ENCODE results near the gene KAZN. TPM values are rescaled to one million over a fixed set of nuclear protein-coding genes. Genes with fewer than 3 reads are reported as not detected.

KAZN gene
- polyA plus RNA-seq, 2 of the 4 experiments (the other 2 are of a cell fraction), result 1.3 to 1.9 TPM

DNA sequence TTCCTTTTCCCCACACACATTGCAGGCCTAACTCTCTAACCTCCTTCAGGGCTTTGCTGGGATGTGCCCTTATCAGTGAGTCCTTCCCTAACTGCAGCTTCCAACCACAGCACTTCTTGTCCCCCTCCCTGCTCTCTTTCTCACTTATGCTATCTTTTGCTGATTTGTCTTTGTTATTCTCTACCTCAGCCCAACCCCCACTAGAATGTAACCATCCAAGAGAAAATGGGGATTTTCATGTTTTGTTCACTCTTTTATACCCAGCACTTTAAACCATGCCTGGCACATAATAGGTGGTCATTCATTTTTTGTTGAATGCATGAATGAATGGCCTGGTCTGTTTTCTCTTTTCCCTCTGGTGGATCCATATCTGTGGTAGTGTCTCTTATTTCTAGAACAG, 243.5 kb downstream of the KAZN start:
- no peak overlapping the region for H3K27ac ChIP-seq
- H3K9me3 ChIP-seq, result peaks cover 13% of the 10 kb centered on the region; the same call in 1 of the 3 replicates
- no peak for ATAC-seq
- ChIA-PET POLR2A (no interaction called here), CTCF (no interaction called here)
- FAIRE-seq, result no peak
- H3K4me3 ChIP-seq, result no peak overlapping the region
- TF ChIP-seq ESRRA (IDR thresholded peaks at IDR 0.05; ENCODE audit: borderline replicate concordance, low read length), result no peak
- no peak for TF ChIP-seq NPAS2 (CRISPR knock-in tag; IDR thresholded peaks at IDR 0.05; ENCODE audit: borderline replicate concordance)
- TF ChIP-seq TFCP2L1 (CRISPR knock-in tag; IDR thresholded peaks at IDR 0.05), result no peak
- no peak for TF ChIP-seq FOSB (CRISPR knock-in tag; IDR thresholded peaks at IDR 0.05)
- TF ChIP-seq JUNB (IDR thresholded peaks at IDR 0.05), result no peak
- TF ChIP-seq, protein P1, sequence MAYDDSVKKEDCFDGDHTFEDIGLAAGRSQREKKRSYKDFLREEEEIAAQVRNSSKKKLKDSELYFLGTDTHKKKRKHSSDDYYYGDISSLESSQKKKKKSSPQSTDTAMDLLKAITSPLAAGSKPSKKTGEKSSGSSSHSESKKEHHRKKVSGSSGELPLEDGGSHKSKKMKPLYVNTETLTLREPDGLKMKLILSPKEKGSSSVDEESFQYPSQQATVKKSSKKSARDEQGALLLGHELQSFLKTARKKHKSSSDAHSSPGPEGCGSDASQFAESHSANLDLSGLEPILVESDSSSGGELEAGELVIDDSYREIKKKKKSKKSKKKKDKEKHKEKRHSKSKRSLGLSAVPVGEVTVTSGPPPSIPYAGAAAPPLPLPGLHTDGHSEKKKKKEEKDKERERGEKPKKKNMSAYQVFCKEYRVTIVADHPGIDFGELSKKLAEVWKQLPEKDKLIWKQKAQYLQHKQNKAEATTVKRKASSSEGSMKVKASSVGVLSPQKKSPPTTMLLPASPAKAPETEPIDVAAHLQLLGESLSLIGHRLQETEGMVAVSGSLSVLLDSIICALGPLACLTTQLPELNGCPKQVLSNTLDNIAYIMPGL (CRISPR knock-in tag; IDR thresholded peaks at IDR 0.05; ENCODE audit: borderline replicate concordance), result no peak
- TF ChIP-seq ZFP36 (IDR thresholded peaks at IDR 0.05; ENCODE audit: borderline replicate concordance, partially characterized antibody), result no peak
- no peak for TF ChIP-seq MYC (IDR thresholded peaks at IDR 0.05; ENCODE audit: borderline replicate concordance, low read length)
- TF ChIP-seq MAFK (IDR thresholded peaks at IDR 0.05; ENCODE audit: partially characterized antibody), result no peak
- TF ChIP-seq EP300 (IDR thresholded peaks at IDR 0.05), result no peak
- TF ChIP-seq RAD21 (conservative IDR thresholded peaks at IDR 0.05 in 1 of 2, IDR thresholded peaks at IDR 0.05 in 1 of 2), result no peak
- TF ChIP-seq, protein P2, sequence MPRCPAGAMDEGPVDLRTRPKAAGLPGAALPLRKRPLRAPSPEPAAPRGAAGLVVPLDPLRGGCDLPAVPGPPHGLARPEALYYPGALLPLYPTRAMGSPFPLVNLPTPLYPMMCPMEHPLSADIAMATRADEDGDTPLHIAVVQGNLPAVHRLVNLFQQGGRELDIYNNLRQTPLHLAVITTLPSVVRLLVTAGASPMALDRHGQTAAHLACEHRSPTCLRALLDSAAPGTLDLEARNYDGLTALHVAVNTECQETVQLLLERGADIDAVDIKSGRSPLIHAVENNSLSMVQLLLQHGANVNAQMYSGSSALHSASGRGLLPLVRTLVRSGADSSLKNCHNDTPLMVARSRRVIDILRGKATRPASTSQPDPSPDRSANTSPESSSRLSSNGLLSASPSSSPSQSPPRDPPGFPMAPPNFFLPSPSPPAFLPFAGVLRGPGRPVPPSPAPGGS (IDR thresholded peaks at IDR 0.05), result no peak
- no peak for TF ChIP-seq KDM5A (IDR thresholded peaks at IDR 0.05)
- TF ChIP-seq, protein P3, sequence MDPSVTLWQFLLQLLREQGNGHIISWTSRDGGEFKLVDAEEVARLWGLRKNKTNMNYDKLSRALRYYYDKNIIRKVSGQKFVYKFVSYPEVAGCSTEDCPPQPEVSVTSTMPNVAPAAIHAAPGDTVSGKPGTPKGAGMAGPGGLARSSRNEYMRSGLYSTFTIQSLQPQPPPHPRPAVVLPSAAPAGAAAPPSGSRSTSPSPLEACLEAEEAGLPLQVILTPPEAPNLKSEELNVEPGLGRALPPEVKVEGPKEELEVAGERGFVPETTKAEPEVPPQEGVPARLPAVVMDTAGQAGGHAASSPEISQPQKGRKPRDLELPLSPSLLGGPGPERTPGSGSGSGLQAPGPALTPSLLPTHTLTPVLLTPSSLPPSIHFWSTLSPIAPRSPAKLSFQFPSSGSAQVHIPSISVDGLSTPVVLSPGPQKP (IDR thresholded peaks at IDR 0.05; ENCODE audit: low read depth, low read length), result no peak
- no peak for TF ChIP-seq HOXB5 (CRISPR knock-in tag; IDR thresholded peaks at IDR 0.05)
- TF ChIP-seq HEYL (CRISPR knock-in tag; IDR thresholded peaks at IDR 0.05), result no peak
- TF ChIP-seq MAZ (IDR thresholded peaks at IDR 0.05; ENCODE audit: borderline replicate concordance, low read depth, low read length), result no peak
- TF ChIP-seq BHLHE40 (IDR thresholded peaks at IDR 0.05; ENCODE audit: low read depth, low read length), result no peak
- no peak for TF ChIP-seq HOXA7 (CRISPR knock-in tag; IDR thresholded peaks at IDR 0.05)
- H3K4me2 ChIP-seq, result no peak overlapping the region
- no peak for DNase-seq (ENCODE audit: low read depth in 1 of 2, low spot score in 1 of 2)
- no peaks in the 10 kb centered on the region for H3K4me1 ChIP-seq

DNA sequence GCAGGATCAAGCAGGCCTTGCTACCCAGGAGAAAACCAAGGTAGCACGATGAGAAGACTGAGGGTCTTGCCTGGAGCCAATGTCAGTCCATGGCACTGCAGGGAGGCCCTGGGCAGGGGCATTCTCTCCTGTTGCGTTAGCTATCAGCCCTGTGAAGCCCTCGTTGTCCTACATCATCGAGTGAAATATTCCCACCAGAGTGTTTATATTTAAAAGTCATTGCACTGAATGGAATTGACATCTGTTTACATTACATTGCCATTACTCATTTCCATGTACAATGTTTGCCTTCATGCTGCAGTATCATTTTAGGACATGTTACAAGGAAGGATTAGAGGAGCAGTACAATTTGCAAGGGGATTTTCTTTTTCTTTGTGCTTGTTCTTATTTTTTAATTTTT, 243.9 kb downstream of the KAZN start:
- Histone ChIP-seq H3K4me2 (no peak overlapping the region), H3K4me3 (no peak overlapping the region), H3K9me3 (peaks cover 13% of the 10 kb centered on the region; the same call in 1 of the 3 replicates), H3K4me1 (no peaks in the 10 kb centered on the region), H3K27ac (no peak overlapping the region)
- DNase-seq (ENCODE audit: low read depth in 1 of 2, low spot score in 1 of 2) (no peak), FAIRE-seq (no peak), ATAC-seq (no peak)
- TF ChIP-seq ZSCAN20 (CRISPR knock-in tag; IDR thresholded peaks at IDR 0.05) (no peak), MYC (IDR thresholded peaks at IDR 0.05; ENCODE audit: borderline replicate concordance, low read length) (no peak), CEBPB (IDR thresholded peaks at IDR 0.05) (no peak), NR3C1 (IDR thresholded peaks at IDR 0.05) (no peak), FOSB (CRISPR knock-in tag; IDR thresholded peaks at IDR 0.05) (no peak), ZNF302 (CRISPR knock-in tag; IDR thresholded peaks at IDR 0.05) (no peak), NPAS2 (CRISPR knock-in tag; IDR thresholded peaks at IDR 0.05; ENCODE audit: borderline replicate concordance) (no peak), KDM5A (IDR thresholded peaks at IDR 0.05) (no peak), PHF8 (IDR thresholded peaks at IDR 0.05; ENCODE audit: borderline replicate concordance, low read depth) (no peak), RNF2 (IDR thresholded peaks at IDR 0.05; ENCODE audit: borderline replicate concordance, low read depth) (no peak), CHD2 (IDR thresholded peaks at IDR 0.05; ENCODE audit: low read length, partially characterized antibody) (no peak)
- TF ChIP-seq, protein P4, sequence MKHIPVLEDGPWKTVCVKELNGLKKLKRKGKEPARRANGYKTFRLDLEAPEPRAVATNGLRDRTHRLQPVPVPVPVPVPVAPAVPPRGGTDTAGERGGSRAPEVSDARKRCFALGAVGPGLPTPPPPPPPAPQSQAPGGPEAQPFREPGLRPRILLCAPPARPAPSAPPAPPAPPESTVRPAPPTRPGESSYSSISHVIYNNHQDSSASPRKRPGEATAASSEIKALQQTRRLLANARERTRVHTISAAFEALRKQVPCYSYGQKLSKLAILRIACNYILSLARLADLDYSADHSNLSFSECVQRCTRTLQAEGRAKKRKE (CRISPR knock-in tag; IDR thresholded peaks at IDR 0.05; ENCODE audit: low read depth), result no peak
- TF ChIP-seq, protein P5, sequence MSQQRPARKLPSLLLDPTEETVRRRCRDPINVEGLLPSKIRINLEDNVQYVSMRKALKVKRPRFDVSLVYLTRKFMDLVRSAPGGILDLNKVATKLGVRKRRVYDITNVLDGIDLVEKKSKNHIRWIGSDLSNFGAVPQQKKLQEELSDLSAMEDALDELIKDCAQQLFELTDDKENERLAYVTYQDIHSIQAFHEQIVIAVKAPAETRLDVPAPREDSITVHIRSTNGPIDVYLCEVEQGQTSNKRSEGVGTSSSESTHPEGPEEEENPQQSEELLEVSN (IDR thresholded peaks at IDR 0.05; ENCODE audit: borderline replicate concordance, low read depth), result no peak
- TF ChIP-seq, protein P3 (IDR thresholded peaks at IDR 0.05; ENCODE audit: low read depth, low read length), result no peak
- WGBS (ENCODE audit: missing lambda C conversion rate), result 0% methylated on average over 4 of the region's 4 CpGs
- CTCF ChIA-PET, result no interaction called here
- POLR2A ChIA-PET, result no interaction called here

Data from A549 (cell line).